Adrenal gland (tissue), 5 donors: Measurements from ENCODE around the gene SBNO2.

Experiments used
- CTCF ChIP-seq, 6 experiments: fragments of 450-650 bp in 4 of 6; fragments of 200-600 bp in 2 of 6; sonication (generic) in 1 of 6; IDR thresholded peaks; 1 replicate in 5 of 6; 2 replicates in 1 of 6; pipeline versions ENCODE4 v1.5.1 to v1.8.0; 2016 to 2021; ENCODE audit warnings: antibody characterized with exemption in 6 of 6, mild to moderate bottlenecking in 2 of 6, moderate library complexity in 1 of 6
- POLR2A ChIP-seq, 2 donors: fragments of 450-650 bp; IDR thresholded peaks; one replicate each; pipeline ENCODE4 v1.6.1; 2017; ENCODE audit warnings: antibody characterized with exemption in 2 of 2, mild to moderate bottlenecking in 2 of 2, moderate library complexity in 1 of 2
- donor health status: DM: no; HTN: no; CAD: no.

GRCh38 chr19:1063909-1064660 lies 110.0 kb downstream of the SBNO2 start:
- TF ChIP-seq CTCF (IDR thresholded peaks at IDR 0.05) (no peak), POLR2A (IDR thresholded peaks at IDR 0.05) (no peak)
